H1 (cell line): ENCODE measurements around the gene NDFIP2. TPM values are rescaled to one million over a fixed set of nuclear protein-coding genes. Genes with fewer than 3 reads are reported as not detected.

ENCODE experiments used
- BACH1 ChIP-seq: IDR thresholded peaks from 2 replicates; pipeline ENCODE4 v1.6.1; 2012; ENCODE audit warnings: low read length, improper control_type of control experiment
- CHD1 ChIP-seq: IDR thresholded peaks from 2 replicates; pipeline ENCODE4 v1.6.1; 2012; ENCODE audit warnings: low read depth, low read length, improper control_type of control experiment
- CHD7 ChIP-seq: fragments of 300-600 bp; sonication (generic); IDR thresholded peaks from 2 replicates; pipeline ENCODE4 v1.7.1; 2012; ENCODE audit warnings: low read length, moderate library complexity, mild to moderate bottlenecking, inconsistent platforms; ENCODE audit not compliant: insufficient replicate concordance
- EZH2 ChIP-seq: fragments of 200-600 bp; sonication (generic); IDR thresholded peaks from 2 replicates; pipeline ENCODE4 v1.7.1; 2012; ENCODE audit warnings: low read depth, mild to moderate bottlenecking, moderate library complexity, low read length, inconsistent platforms; ENCODE audit not compliant: severe bottlenecking
- RXRA ChIP-seq: IDR thresholded peaks from 2 replicates; pipeline ENCODE4 v1.6.1; 2011; ENCODE audit warnings: low read depth, mild to moderate bottlenecking, low read length, moderate library complexity; ENCODE audit not compliant: insufficient read depth
- TCF12 ChIP-seq: IDR thresholded peaks from 2 replicates; pipeline ENCODE4 v1.6.1; 2011; ENCODE audit warnings: low read depth, mild to moderate bottlenecking, low read length
- polyA plus RNA-seq, 7 experiments: library from polyadenylated mRNA; depleted of rRNA in 3 of 7; stranded (reverse) in 5 of 7; unstranded in 2 of 7; fragments of >200 nt in 5 of 7; fragments of 200-250 nt in 2 of 7; gene quantifications; 1 replicate in 5 of 7; 2 replicates in 1 of 7; 4 replicates in 1 of 7; pipeline versions ENCODE4 v1.2.1 to v1.2.3, GENCODE V29; 2011 to 2013; ENCODE audit warnings: missing spikeins in 2 of 7, mixed read lengths in 2 of 7
- total RNA-seq: library from RNA; stranded (reverse); fragmentation: NEBNext Ultra II Directional; extraction: Animal tissue kit (Norgen Biotek cat#: 25700); gene quantifications from 2 replicates; pipeline ENCODE4 v1.2.1, GENCODE V29; 2021

Gene NDFIP2
- total and polyA plus RNA-seq, 2 of the 8 experiments (the other 6 are each of a cell fraction or from before 2014, with no cell fraction given) = 11.1 to 32.9 TPM

DNA sequence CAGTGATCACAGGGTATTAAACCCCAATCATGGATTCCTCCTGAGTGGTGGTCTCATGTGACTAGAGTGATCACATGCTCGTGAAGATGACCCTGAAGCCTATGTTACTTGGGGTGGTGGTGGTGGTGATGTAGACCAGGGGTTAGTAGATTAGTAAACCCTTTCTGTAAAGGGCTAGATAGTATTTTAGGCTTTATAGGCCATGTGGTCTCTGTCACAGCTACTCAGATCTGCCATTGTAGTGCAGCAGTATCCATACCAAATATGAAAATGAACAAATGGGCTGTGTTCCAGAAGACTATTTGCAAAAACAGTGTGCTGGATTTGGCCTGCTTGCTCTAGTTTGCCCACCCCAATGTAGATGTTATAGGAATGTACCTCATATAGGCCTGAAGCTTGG, 9.4 kb downstream of the NDFIP2 start (continued):
- TF ChIP-seq CHD7 (no peak), EZH2 (no peak), RXRA (no peak), BACH1 (no peak), TCF12 (no peak), CHD1 (no peak)
